Measurements from ENCODE around the gene ADAMTSL3.

ADAMTSL3 gene

GRCh38 chr15:83721981-83722380 lies 68.1 kb downstream of the ADAMTSL3 start:
- Histone ChIP-seq H3K36me3 (replicated peaks; ENCODE audit: low read depth, low read length) (no peaks in the 10 kb centered on the region), H3K4me2 (ENCODE audit: low read length) (no peak overlapping the region), H4K20me1 (ENCODE audit: insufficient read depth, low read length) (no peaks in the 10 kb centered on the region), H3K4me1 (ENCODE audit: low read length) (no peaks in the 10 kb centered on the region), H3K27me3 (ENCODE audit: low read depth, low read length) (peaks cover 17% of the 10 kb centered on the region), H3K9ac (ENCODE audit: low read length) (no peak overlapping the region), H3K79me2 (ENCODE audit: low read length) (no peaks in the 10 kb centered on the region), H2AFZ (ENCODE audit: low read depth, low read length) (no peak overlapping the region), H3K9me3 (ENCODE audit: insufficient read depth, low read length) (no peaks in the 10 kb centered on the region), H3K4me3 (ENCODE audit: low read length) (no peak overlapping the region), H3K27ac (ENCODE audit: low read length) (no peak overlapping the region)
- TF ChIP-seq, protein P1, sequence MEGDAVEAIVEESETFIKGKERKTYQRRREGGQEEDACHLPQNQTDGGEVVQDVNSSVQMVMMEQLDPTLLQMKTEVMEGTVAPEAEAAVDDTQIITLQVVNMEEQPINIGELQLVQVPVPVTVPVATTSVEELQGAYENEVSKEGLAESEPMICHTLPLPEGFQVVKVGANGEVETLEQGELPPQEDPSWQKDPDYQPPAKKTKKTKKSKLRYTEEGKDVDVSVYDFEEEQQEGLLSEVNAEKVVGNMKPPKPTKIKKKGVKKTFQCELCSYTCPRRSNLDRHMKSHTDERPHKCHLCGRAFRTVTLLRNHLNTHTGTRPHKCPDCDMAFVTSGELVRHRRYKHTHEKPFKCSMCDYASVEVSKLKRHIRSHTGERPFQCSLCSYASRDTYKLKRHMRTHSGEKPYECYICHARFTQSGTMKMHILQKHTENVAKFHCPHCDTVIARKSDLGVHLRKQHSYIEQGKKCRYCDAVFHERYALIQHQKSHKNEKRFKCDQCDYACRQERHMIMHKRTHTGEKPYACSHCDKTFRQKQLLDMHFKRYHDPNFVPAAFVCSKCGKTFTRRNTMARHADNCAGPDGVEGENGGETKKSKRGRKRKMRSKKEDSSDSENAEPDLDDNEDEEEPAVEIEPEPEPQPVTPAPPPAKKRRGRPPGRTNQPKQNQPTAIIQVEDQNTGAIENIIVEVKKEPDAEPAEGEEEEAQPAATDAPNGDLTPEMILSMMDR (IDR thresholded peaks at IDR 0.05; ENCODE audit: low read depth, low read length) = no peak
- TF ChIP-seq EZH2phosphoT487 (IDR thresholded peaks at IDR 0.05; ENCODE audit: low read depth) = no peak

- H3K27ac ChIP-seq (ENCODE audit: low read length) = no peak overlapping the region
- no peaks in the 10 kb centered on the region for H3K4me1 ChIP-seq (ENCODE audit: low read length)
- TF ChIP-seq EZH2phosphoT487 (IDR thresholded peaks at IDR 0.05; ENCODE audit: low read depth) = no peak
- TF ChIP-seq, protein P1 (IDR thresholded peaks at IDR 0.05; ENCODE audit: low read depth, low read length) = no peak
- no peaks in the 10 kb centered on the region for H4K20me1 ChIP-seq (ENCODE audit: insufficient read depth, low read length)
- no peak overlapping the region for H3K4me2 ChIP-seq (ENCODE audit: low read length)
- no peak overlapping the region for H3K9ac ChIP-seq (ENCODE audit: low read length)
- no peak overlapping the region for H2AFZ ChIP-seq (ENCODE audit: low read depth, low read length)
- H3K27me3 ChIP-seq (ENCODE audit: low read depth, low read length) = peaks cover 6% of the 10 kb centered on the region
- H3K79me2 ChIP-seq (ENCODE audit: low read length) = no peaks in the 10 kb centered on the region
- no peak overlapping the region for H3K4me3 ChIP-seq (ENCODE audit: low read length)
- no peaks in the 10 kb centered on the region for H3K9me3 ChIP-seq (ENCODE audit: insufficient read depth, low read length)
- H3K36me3 ChIP-seq (replicated peaks; ENCODE audit: low read depth, low read length) = no peaks in the 10 kb centered on the region
Observed at GRCh38 chr15:83723216-83723615, 69.3 kb downstream of the ADAMTSL3 start.

- no peak overlapping the region for H2AFZ ChIP-seq (ENCODE audit: low read depth, low read length)
- H3K4me3 ChIP-seq (ENCODE audit: low read length) = no peak overlapping the region
- no peaks in the 10 kb centered on the region for H3K4me1 ChIP-seq (ENCODE audit: low read length)
- H3K36me3 ChIP-seq (replicated peaks; ENCODE audit: low read depth, low read length) = no peaks in the 10 kb centered on the region
- no peak overlapping the region for H3K9ac ChIP-seq (ENCODE audit: low read length)
- H3K4me2 ChIP-seq (ENCODE audit: low read length) = no peak overlapping the region
- H3K27ac ChIP-seq (ENCODE audit: low read length) = no peak overlapping the region
- no peaks in the 10 kb centered on the region for H3K79me2 ChIP-seq (ENCODE audit: low read length)
- TF ChIP-seq, protein P1 (IDR thresholded peaks at IDR 0.05; ENCODE audit: low read depth, low read length) = no peak
- TF ChIP-seq EZH2phosphoT487 (IDR thresholded peaks at IDR 0.05; ENCODE audit: low read depth) = no peak
- H3K27me3 ChIP-seq (ENCODE audit: low read depth, low read length) = peaks cover 34% of the 10 kb centered on the region
- H4K20me1 ChIP-seq (ENCODE audit: insufficient read depth, low read length) = no peaks in the 10 kb centered on the region
- H3K9me3 ChIP-seq (ENCODE audit: insufficient read depth, low read length) = no peaks in the 10 kb centered on the region
Observed at GRCh38 chr15:83732196-83732595, 78.3 kb downstream of the ADAMTSL3 start.

DNA sequence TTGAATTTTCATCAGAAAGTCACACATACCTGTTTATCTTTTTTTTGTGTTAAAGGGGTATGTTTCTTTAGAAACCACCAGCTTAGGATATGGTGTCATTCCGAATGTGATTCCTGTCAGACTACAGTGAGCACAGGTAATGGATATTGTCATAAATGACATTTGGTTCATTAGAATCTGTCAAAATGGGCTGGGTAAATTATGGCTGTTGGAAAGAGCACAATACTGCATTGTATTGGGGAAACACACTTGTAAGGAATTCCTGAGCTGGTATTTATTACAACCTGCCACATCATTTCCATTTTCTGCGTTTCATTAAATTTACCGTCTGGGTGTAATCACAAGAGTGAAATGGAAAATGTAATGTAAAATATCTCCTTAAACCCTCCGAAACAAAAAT lies 78.8 kb downstream of the ADAMTSL3 start:
- Histone ChIP-seq H3K4me3 (ENCODE audit: low read length) (no peak overlapping the region), H3K79me2 (ENCODE audit: low read length) (no peaks in the 10 kb centered on the region), H3K36me3 (replicated peaks; ENCODE audit: low read depth, low read length) (no peaks in the 10 kb centered on the region), H3K4me2 (ENCODE audit: low read length) (no peak overlapping the region), H3K9me3 (ENCODE audit: insufficient read depth, low read length) (no peaks in the 10 kb centered on the region), H2AFZ (ENCODE audit: low read depth, low read length) (no peak overlapping the region), H3K27ac (ENCODE audit: low read length) (no peak overlapping the region), H3K27me3 (ENCODE audit: low read depth, low read length) (peaks cover 38% of the 10 kb centered on the region), H4K20me1 (ENCODE audit: insufficient read depth, low read length) (no peaks in the 10 kb centered on the region), H3K9ac (ENCODE audit: low read length) (no peak overlapping the region), H3K4me1 (ENCODE audit: low read length) (no peaks in the 10 kb centered on the region)
- TF ChIP-seq EZH2phosphoT487 (IDR thresholded peaks at IDR 0.05; ENCODE audit: low read depth) = no peak
- TF ChIP-seq, protein P1 (IDR thresholded peaks at IDR 0.05; ENCODE audit: low read depth, low read length) = no peak
